HuH-7.5 (cell line): ENCODE results near the gene ALOX15.
"Not testable (repeated sequence)": the region's sequence is repeated elsewhere in the genome, so short reads cannot be mapped to it uniquely, and the experiment has no call there.

Experiments
- DNase-seq: peaks from one replicate; pipeline ENCODE4 v3.0.0; 2011; ENCODE audit warnings: low spot score

The ALOX15 gene

GRCh38 chr17:4648741-4649140, 7.3 kb upstream of the ALOX15 start:
- peak; percentile 43 for DNase-seq

DNA sequence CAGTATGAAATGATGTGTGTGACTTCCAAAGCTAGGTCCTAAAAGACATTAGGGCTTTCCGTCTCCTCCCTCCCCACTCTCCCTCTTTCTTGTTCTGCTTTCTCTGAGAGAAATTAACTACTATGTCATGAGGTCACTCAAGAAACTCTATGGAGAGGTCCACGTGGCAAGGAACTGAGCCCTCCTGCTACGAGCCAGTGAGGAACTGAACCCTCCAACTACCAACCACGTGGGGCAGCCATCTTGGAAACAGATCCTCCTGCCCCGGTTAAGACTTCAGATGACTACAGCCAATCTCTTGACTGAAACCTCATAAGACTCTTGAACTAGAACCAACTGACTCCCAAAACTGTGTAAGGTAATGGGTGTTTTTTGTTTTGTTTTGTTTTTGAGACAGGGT, 4.2 kb upstream of the ALOX15 start:
- DNase-seq: no peak

GRCh38 chr17:4643676-4644075, 2.2 kb upstream of the ALOX15 start:
- no peak for DNase-seq

GRCh38 chr17:4642286-4642685, 808 bp upstream of the ALOX15 start:
- DNase-seq: no peak

DNA sequence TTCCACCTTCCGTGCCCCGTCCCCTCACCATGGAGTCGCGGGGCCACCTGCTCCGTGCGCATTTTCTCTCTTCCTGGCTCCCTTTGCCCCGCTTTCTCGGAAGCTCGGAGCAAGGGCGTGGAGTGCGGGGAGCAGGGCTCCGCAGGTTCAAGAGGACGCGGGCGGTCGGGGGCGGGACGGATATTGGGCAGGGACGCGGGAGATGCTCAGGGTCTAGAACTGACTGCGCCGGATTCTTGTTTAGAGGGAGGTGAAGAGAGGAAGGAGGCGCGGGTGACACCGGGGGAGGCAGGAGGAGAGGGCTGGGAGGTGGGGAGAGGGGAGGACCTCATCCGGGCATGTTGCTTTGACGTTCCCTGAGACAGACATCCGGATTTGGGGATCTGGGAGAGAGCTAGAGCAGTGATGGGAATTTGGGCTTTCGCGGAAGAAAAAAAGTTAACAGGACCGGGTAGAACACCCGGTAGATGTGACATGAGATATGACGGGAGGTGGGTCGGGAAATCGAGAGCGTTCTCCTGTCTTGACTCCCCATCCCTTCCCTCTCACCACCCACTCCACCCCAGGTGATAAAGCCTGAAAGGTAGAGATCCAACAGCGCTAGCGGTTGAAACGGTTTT, 799 bp downstream of the ALOX15 start:
- not testable (repeated sequence) for DNase-seq

DNA sequence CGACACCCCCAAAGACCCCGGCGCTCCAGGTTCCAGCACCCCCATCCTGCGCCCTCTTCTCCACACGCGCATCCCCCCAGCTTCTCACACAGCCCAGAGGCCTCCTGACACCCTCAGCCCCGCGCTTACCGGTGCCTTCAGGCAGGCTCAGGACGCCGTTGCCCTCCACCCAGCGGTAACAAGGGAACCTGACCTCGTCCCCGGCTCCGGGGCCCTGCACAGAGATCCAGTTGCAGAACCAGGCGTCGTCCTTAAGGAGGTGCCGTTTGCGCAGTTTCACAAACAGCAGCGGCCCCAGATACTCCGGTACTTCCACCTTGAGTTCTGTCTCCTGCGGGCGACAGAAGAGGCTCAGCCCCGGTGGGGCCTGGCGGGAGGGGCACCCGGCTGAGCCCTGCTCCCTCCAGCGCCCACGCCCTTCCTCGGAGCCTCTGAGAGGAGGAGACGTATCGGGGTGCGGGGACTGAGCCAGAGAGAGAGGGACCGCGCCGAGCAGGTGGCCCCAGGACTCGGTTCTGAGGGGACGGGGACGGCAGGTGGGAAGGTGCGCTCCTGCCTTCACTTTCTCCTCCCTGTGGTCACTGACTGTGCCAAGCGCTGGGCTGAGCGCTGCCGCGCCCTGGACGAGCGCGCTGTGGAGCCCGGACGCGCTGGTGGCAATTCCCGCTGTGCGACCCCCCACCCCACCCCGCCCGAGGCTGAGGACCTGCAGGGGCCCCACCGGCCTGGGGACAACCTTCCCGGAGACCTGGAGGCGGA, 2.0 kb downstream of the ALOX15 start:
- not testable (repeated sequence) for DNase-seq

DNA sequence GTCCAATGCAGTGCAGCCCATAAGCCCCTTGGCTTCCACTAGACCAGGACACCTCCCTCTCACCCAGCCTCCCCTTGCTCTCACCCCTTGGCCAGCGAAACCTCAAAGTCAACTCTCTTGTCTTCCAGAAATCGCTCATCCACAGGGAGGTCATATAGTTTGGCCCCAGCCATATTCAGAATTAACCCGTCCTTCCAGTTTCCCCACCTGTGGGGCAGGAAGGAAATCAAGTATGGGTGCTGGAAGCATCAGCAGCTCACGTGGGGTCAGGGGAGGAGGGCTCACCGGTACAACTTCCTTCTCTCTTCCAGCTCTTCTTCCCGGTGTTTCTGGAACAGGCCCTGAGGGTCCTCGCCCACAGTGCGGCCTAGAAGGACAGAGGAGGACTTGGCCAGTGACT, 2.7 kb downstream of the ALOX15 start:
- not testable (repeated sequence) for DNase-seq

- no peak for DNase-seq
Observed at GRCh38 chr17:4636474-4637100, 4.9 kb downstream of the ALOX15 start.

DNA sequence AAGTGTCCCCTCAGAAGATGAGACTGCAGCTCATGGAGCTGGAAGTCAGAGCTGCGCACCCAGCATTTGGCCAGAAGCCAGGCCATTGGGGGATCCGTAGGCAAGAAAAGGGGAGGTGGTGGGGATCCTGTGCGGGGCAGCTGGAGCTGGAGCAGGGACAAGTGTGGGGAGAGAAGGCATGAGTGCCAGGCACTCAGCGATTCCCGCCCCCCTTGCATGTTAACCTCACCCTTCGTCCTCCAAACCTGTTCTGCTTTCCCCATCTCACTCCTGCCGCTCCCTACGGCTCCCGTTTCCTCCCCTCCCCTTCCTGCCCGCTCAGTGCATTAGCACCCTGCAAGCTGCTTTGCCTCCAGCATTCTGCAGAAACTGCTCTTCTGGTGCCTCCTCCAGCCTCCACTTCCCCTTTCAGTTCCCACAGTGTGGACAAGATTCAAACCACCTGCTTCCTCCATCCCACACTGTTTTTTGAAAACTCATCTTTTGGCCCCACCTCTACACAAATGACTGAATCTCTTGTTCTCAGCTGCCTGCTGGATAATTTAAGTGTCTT, 5.6 kb downstream of the ALOX15 start:
- no peak for DNase-seq

GRCh38 chr17:4634976-4635375, 6.5 kb downstream of the ALOX15 start:
- DNase-seq: no peak

DNA sequence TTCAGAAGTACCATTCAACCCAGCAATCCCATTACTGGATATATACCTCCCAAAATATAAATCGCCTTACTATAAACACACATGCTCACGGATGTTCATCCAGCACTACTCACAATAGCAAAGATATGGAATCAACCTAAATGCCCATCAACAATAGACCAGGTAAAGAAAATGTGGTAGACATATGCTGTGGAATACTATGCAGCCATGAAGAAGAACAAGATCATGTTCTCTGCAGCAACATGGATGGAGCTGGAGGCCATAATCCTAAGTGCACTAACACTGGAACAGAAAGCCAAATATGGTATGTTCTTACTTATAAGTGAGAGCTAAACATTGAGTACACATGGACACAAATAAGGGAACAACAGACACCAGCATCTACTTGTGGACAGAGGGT, 7.8 kb downstream of the ALOX15 start:
- no peak for DNase-seq

GRCh38 chr17:4632581-4632920, 8.9 kb downstream of the ALOX15 start:
- DNase-seq: no peak

DNA sequence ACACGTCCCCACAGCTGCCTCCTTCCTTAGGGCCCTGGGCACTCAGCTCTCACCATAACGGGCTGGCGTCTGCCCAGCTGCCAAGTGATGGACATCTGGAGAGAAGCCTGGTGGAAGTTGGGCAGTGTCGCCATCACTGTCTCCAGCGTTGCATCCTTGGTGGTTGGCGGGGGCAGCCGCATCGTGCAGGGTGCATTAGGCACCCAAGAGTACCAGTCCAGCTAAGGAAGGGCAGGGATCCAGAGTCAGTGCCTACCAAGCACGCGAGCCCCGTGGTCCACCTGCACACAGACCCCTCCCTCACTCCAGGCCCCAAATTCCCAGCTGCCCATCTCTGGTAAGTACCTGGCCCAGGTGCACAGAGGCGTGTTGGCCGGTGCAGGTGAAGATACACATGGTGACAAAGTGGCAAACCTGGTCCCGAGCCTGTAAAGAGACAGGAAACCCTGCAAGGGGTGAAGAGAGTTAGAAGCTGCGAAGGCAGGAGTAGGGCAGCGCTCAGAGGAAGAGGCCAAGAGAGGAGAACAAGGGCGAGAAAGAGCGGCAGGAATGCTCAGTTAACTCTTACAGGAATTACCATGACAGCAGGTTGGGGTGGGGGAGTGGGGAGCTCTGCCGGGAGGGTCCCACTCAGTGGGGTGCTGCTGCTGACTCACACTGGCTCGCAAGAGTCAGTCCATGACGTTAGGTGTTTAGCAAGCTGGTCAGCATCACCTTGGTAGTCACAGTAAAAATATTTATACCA, 9.5 kb downstream of the ALOX15 start:
- DNase-seq: no peak

GRCh38 chr17:4631431-4631830, 10.0 kb downstream of the ALOX15 start:
- DNase-seq: no peak

DNA sequence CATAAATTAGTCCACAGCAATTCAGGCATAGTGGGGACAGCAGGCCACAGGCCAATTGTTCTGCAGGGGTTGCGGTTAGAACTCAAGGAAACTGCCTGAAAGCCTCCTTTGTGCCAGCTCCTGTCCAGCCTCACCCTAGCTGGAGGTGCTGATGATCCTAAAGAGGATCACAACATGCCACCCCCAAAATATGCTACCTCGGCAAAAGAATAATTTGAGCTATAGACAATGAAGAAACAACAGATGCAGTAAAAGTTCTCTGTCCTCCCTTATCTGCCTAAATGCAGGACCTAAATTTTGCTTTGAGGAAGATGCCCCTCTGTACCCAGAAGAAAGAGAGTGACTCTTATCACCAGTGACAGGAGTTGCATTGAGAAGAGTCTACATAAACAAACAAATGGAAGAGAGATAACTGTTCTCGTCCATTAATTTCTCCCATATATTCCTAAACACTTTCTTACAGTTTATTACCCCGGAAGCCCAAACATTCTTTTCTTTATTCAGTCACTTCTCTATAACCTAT, 14.7 kb downstream of the ALOX15 start:
- DNase-seq: no peak

GRCh38 chr17:4625181-4625617, 16.3 kb downstream of the ALOX15 start:
- no peak for DNase-seq

DNA sequence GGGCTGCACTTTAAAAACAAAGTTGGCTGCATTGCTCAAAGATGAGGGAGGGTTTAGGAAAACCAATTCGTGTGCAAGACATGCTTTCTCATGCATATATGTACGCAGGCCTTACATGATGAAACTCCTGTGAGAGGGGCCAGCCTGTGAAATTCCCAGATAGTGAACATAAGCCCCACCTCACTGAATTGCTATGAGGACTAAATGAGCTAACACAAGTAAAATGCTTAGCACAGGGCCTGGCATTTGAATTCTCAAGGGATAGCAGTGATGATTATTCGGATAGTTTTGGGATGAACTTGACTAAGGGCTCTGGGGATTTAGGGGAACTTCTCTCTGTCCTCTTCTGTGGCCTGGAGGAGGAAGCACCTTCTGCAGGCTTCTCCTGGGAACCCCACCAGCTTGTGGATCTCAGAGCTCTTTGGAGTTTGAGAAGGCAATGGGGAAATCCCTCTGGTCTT, 17.0 kb downstream of the ALOX15 start:
- DNase-seq: not testable (repeated sequence)

DNA sequence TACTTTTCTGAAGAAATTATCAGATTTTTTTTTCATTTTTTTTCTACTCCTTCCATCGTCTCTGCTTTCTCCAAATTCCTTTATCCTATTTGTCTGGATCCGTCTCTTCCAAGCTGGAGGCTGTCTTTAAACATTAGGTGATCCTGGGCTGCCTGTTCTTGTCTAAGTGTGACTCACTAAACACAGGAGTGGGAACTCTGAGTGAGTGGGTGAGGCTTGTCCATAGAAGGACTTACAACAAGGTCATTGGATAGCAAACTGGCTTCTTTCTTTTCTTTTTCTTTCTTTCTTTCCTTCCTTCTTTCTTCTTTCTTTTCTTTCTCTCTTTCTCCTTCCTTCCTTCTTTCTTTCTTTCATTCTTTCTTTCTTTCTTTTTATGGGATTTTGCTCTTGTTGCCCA, 18.2 kb downstream of the ALOX15 start:
- no peak for DNase-seq

GRCh38 chr17:4622375-4622774, 19.1 kb downstream of the ALOX15 start:
- no peak for DNase-seq

GRCh38 chr17:4620531-4621101, 20.9 kb downstream of the ALOX15 start:
- DNase-seq: no peak

DNA sequence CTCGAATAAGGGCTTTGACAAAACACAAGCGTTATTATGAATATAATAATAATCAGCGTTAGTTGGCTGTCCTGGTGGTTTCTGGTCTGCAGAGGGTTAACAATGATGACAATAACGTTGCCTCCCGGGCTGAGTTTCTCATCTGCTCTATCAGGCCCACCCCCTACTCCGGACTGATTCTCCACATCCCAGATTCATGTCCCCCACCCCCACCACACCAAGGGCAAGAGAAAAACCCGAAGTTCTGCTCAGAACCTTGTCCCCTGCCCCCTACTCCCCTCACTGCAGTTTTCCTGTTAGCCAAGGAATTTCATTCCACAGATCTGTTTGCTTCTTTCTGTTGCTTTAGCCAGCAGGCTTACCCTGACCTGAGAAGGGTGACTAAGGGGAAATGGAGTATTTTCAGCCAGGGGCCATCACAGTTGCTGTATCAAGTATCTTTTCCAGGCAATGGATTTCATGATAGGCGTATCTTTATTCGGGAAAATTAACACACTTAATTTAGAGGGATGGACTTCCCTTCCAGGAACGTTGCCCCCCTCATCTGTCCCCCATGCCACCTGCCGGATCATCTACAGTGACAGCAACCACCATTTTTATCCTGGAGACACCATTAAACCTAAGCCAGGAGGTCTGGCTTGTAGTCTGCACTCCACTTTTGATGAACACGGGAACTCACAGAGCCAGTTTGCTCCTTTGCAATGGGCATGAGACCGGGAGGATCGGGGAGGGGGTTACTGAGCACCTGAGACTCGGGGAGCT, 23.7 kb downstream of the ALOX15 start:
- DNase-seq: no peak
